H54 (cell line): ENCODE measurements around the gene KIAA0319L.

Source experiments
- DNase-seq: peaks from one replicate; pipeline ENCODE4 v3.0.0; 2011; ENCODE audit warnings: low spot score, mixed read lengths; ENCODE audit not compliant: insufficient read length
- FAIRE-seq: peaks from 3 replicates; lab custom pipeline; 2011; peaks lifted over from hg19 to GRCh38; lab: Jason Lieb, UNC
- POLR2A ChIP-seq: IDR thresholded peaks from 2 replicates; pipeline ENCODE4 v1.6.1; 2011; ENCODE audit warnings: low read depth, mild to moderate bottlenecking, low read length

KIAA0319L gene

DNA sequence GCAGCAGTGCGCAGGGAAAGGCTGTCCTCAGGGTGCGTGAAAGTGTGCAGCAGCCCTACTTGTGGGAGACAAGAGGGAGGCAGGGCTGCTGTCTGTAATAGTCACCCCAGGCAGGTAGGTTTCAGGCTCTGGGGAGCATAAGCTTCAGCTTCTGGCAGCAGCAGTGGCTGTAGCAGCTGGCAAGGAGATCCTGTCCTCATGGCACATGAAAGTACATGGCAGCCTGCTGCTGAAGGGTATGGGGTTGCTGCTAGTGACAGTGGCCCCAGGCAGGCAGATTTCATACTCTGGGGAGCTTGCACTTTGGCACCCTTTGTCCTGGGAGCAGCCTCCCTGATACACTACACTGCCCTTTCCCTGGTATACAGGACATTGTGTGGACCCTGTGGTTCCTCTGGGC lies 26.3 kb downstream of the KIAA0319L start:
- no peak for FAIRE-seq
- TF ChIP-seq POLR2A, result no peak
- no peak for DNase-seq

DNA sequence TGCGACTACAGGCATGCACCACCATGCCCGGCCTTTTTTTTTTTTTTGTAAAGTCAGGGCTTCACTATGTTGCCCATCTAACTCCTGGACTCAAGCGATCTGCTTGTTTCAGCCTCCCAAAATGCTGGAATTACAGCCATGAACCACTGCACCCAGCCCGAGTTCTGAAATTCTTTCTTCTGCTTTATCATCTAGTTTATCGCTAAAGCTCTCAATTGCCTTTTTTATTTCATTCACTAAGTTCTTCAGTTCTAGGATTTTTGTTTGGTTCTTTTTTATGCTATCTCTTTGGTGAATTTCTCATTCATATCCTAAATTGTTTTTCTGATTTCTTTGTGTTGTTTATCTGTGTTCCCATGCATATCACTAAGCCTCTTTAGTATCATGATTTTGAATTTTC lies 27.0 kb downstream of the KIAA0319L start:
- no peak for FAIRE-seq

DNA sequence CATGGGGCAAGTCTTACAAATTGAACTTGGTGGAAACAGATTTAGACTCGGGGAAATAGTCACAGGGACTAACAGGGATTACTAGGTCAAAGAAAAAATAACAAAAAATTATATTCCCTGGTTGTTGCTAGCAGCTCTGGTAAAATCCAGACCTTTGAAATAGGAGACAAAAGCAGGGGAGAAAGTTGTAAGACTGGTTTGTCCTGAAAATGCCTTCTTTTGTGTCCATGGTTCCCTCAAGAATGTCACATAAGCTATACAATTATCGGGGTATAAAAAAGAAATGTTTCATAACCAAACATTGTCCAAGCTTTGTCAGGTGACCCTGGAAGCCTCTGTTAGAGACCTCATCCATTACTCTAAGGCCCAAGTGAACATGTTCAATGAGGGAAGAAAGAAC lies 33.1 kb downstream of the KIAA0319L start:
- TF ChIP-seq POLR2A, result no peak
- no peak for DNase-seq
- no peak for FAIRE-seq

More for the DNA sequence above, 27.0 kb downstream of the KIAA0319L start:
- DNase-seq, result no peak
- no peak for TF ChIP-seq POLR2A

DNA sequence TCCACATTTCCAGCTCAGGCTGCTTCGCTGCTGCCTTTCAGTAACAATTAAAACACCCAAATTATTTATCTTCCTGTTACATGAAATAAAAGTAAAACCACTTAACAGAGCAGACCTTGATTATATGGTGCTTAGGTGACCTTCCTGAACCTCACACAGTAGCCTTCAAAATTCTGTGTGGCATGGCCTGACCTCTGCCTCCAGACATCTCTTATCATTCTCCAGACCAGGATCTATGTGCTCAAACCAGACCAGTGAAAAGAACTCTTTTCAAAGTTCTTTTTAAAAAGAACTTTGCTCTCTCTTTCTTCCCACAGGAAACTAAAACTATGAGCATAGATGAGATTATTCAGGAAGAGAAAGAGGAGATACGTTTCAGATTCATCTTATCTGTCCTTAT lies 37.8 kb downstream of the KIAA0319L start:
- TF ChIP-seq POLR2A, result no peak
- FAIRE-seq (no peak), DNase-seq (no peak)

DNA sequence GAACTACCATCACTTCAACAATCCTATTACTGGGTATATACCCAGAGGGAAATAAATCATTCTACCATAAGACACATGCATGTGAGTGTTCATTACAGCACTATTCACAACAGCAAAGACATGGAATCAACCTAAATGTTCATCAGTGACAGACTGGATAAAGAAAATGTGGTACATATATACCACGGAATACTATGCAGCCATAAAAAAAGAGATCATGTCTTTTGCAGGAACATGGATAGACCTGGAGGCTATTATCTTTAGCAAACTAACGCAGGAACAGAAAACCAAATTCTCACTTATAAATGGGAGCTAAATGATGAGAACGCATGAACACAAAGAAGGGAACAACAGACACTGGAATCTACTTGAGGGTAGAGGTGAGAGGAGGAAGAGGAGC lies 39.0 kb downstream of the KIAA0319L start:
- no peak for FAIRE-seq
- no peak for DNase-seq
- no peak for TF ChIP-seq POLR2A

DNA sequence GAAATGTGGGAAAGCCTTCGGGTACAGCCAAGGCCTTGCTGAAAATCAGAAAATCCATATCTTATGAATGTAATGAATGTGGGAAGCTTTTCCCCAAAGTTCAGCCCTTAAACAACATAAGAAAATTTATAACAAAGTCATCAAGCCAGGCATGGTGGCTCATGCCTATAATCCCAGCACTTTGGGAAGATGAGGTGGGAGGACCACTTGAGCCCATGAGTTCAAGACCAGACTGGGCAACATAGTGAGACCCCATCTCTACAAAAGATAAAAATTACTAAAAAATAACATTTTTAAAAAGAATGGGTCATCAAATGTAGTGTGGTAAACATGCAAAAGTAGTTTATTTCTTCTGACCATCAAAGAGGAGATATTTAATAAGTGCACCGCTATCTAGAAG lies 45.9 kb downstream of the KIAA0319L start:
- DNase-seq (no peak), FAIRE-seq (no peak)
- TF ChIP-seq POLR2A, result no peak

DNA sequence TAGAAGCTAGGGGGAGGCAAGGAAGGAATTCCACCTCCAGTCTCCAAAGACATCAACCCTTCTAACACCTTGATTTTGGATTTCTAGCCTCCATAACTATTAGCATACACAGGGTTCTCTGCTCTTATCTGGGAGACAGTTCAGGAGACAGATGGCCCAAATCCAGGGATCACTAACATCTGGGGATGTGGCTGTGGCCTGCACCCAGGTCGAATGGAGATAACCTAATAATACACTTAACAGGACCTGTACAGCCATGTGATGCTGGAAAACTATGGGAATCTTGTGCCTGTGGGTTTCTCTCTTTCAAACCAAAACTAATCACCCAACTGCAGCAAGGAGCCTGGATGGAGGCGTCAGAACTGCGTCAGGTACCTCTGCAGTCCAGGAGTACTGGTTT lies 47.6 kb downstream of the KIAA0319L start:
- FAIRE-seq, result no peak
- no peak for DNase-seq
- TF ChIP-seq POLR2A, result no peak

DNA sequence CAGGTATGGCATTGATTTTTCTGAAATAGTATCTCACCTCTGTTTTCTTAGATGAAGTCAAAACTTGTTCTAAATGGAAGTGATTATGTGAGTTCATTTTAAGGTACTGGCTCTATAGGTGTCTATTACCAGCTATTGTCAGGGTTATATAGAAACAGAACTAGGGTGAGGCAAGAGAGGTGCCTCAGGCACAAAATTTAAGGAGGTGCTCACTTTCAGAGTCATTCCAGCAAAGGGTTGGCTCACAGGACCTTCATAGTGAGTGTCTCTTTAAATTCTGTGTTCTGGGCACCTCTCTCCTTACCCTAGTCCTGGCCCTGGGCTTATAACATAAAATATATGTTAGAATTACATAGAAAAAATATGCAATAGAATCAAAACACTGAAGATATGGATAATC lies 49.3 kb downstream of the KIAA0319L start:
- no peak for FAIRE-seq
- DNase-seq, result no peak
- TF ChIP-seq POLR2A, result no peak

DNA sequence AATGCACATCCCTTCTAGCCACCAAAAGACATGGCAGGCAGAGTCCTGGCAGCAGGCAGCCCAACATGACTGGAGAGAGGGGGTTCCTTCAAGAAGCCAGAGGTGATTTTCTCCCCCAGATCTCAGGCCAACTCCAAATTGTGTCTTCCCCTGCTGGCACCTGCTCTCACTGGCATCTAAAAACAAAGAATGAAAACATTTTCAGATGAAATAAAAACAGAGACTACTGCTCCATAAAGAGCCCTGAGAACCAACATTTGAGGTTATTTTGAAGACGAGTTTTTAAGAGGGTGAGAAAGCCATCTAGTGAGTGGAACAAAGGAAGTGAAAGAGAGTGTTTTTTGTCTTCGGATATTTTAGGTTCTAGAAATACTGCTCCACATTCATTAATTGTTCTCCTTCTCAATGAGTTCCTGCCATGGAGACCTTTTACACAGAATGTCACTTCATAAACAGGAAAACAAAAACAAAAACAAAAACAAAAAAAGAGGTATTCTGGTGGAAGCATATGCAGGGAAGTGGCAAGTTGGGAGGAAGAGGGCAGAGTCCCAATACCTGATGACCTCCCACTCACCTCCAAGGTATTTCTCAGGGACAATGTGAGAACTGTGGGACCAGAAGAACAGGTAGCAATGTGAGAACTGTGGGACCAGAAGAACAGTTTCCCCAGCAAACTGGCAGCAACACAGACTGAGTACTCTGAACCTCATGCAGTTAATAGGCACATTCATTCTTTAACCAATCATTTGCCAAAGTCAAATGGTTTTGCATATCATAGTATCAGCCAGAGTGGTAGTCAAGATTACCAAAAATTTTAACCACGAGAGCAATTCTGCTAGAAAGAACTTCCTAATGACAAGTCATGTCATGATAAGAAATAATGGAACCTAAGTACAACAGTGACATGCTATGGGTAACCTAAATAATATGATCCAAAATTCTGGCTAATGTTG lies 50.0 kb downstream of the KIAA0319L start:
- no peak for DNase-seq
- no peak for TF ChIP-seq POLR2A
- peak; percentile 23 for FAIRE-seq

DNA sequence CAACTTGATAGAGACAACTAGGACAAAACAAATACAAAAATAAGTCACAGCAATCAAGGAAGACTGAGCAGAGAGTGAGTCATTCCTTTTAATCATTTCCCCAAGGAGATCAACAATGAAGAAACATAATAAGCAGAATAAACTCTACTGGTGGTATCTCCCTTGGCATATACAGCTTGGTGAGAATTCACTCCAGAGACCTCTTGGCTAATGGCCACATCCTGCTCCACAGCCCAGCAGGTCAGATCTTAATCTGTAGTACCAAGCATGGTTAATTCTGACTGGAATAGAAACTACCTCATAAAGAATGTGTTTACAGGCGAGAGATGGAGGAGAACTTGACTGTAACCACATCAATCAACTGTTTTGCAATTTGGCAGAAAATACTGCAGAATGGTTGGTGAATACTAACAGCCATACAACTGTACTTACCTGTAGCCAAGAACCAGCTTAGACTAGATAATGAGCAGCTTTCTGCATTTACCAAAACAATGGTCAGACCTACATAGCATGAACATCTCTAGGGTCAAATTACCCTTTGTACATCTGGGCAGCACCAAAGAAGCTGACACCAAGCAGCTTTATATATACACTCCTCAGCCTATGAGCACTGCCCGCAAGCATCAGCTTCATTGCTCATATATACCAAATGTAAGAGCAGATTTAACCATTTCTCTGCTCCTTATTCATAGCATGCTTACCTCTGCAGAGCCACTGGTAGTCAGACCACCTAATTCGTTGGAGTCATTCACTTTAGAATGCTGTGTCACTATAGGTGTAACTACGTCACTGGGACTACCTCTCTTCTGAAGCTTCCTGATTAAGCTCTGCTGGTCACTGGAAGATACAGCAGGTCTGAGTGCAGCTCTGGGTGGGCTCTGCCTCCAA lies 51.0 kb downstream of the KIAA0319L start:
- DNase-seq, result peak; percentile 4
- no peak for TF ChIP-seq POLR2A
- peak; percentile 78 for FAIRE-seq

DNA sequence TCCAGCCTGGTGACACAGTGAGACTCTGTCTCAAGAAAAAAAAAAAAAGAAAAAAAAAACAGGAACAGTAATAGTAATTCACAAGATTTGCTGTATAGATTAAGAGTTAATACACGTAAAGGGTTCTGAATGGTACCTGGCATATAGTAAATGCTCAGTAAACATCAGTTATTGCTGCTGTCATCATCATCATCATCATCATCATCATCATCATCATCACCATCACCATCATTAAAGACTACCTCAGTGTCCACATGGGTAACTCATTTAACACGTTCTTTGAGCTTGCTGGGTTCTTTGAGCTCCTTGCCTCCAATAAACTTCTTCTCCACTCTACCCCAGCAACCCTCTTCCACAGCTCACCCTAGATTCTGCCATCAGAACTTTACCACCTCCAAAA lies 55.0 kb downstream of the KIAA0319L start:
- no peak for TF ChIP-seq POLR2A
- no peak for FAIRE-seq
- no peak for DNase-seq

DNA sequence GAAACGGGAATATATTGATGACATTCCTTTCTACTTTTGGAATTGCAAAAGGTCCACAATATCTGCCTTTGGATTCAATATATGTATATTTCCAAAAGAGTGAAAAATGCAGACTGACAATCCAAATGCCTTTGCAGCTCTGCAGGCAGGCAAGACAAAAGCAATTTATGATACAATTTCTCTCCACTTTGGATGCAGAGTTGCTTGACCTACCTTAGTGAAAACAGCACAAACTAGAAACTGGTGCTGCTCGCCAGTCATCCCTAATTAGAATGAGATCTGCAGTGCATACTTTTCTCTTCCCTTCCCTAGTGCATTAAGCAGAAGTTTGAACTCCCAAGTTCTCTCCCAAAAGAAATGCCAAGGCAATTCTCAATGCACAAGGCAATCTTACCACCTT lies 56.8 kb downstream of the KIAA0319L start:
- TF ChIP-seq POLR2A, result no peak
- no peak for FAIRE-seq
- DNase-seq, result no peak

DNA sequence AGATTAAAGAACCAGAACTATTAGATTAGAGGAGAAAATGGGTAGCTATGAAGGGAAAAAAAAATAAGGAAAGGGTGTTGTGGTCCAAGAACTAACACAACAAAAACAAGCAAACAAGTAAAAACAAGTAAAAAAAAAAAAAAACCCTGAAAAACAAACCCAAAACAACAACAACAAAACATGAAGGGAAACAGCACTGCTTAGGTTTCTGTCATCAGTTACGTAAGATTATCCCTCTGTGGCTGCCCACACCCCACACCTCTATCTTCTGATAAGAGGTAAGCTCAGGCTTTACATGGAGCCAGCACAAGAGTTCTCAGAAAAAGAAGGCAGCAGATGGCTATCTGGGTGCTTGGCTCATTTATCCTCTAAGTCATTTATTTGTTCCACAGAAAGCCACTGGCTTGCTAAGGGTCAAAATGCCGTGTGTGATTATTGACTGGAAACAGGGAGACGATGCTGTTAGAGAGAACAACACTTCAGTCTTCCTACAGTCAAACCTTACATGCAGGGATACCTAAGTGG lies 57.5 kb downstream of the KIAA0319L start:
- FAIRE-seq (no peak), DNase-seq (no peak)
- TF ChIP-seq POLR2A, result no peak

DNA sequence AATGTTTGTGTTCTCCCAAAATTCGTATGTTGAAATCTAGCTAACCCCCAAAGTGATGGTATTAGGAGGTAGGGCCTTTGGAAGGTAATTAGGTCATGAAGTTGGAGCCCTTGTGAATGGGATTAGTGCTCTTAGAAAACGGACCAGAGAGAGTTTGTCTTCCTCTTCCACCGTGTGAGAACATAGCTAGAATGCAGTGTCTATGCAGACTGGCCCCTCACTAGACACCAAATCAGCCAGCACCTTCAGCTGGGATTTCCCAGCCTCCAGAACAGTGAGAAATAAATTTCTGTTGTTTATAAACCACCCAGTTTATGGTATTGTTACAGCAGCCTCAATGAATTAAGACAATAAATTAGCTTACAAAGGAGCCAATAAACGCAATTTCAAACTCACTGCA lies 58.0 kb downstream of the KIAA0319L start:
- TF ChIP-seq POLR2A, result no peak
- FAIRE-seq (no peak), DNase-seq (no peak)

DNA sequence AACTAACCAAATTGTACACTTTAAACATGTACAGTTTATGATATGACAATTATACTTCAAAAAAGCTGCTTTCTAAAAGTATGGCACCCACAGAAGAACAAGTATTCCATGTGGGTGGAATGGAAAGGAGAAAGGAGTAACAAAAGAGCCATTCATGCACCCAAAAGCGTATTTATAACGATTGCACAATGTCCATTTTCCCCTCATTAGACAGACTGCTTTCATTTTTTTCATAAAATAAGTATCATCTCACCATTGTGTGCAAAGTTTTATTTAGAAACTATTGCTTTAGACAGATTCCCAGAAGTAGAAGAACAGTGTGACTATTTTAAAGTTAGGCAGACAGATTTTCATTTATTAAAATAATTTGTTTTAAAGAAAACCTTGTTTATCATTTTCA lies 59.6 kb downstream of the KIAA0319L start:
- no peak for TF ChIP-seq POLR2A
- FAIRE-seq, result no peak
- DNase-seq, result no peak
